H9 (cell line): ENCODE measurements around the gene ZC3H10. TPM values are rescaled to one million over a fixed set of nuclear protein-coding genes. Genes with fewer than 3 reads are reported as not detected.
"Not testable (repeated sequence)": the region's sequence is repeated elsewhere in the genome, so short reads cannot be mapped to it uniquely, and the experiment has no call there.

Experiments used
- DNase-seq: peaks from one replicate; pipeline ENCODE4 v3.0.0-alpha.2; 2017
- H2AFZ ChIP-seq: one replicate; pipeline ENCODE4 v1.6.1; 2013; ENCODE audit warnings: mild to moderate bottlenecking, low read length, control low read depth, moderate library complexity
- H2AK5ac ChIP-seq: 2 replicates; pipeline ENCODE4 v1.6.1; 2013; ENCODE audit warnings: low read length, control low read depth, mixed read lengths; ENCODE audit not compliant: insufficient read length
- H2BK120ac ChIP-seq: one replicate; pipeline ENCODE4 v1.6.1; 2013; ENCODE audit warnings: low read depth, mild to moderate bottlenecking, low read length, control low read depth, inconsistent platforms; ENCODE audit not compliant: poor library complexity, severe bottlenecking
- H2BK12ac ChIP-seq: 2 replicates; pipeline ENCODE4 v1.6.1; 2013; ENCODE audit warnings: low read length, control low read depth, mixed read lengths, low read depth; ENCODE audit not compliant: insufficient read length
- H2BK15ac ChIP-seq: 2 replicates; pipeline ENCODE4 v1.6.1; 2013; ENCODE audit warnings: low read depth, low read length, control low read depth
- H2BK20ac ChIP-seq: one replicate; pipeline ENCODE4 v1.6.1; 2013; ENCODE audit warnings: low read depth, mild to moderate bottlenecking, low read length, control low read depth, inconsistent platforms; ENCODE audit not compliant: poor library complexity, severe bottlenecking
- H2BK5ac ChIP-seq: 2 replicates; pipeline ENCODE4 v1.6.1; 2013; ENCODE audit warnings: low read length, control low read depth, mixed read lengths; ENCODE audit not compliant: insufficient read length
- H3K14ac ChIP-seq: 2 replicates; pipeline ENCODE4 v1.6.1; 2013; ENCODE audit warnings: low read length, control low read depth; ENCODE audit not compliant: insufficient read depth
- H3K18ac ChIP-seq: 2 replicates; pipeline ENCODE4 v1.6.1; 2013; ENCODE audit warnings: low read depth, mild to moderate bottlenecking, mixed read lengths, low read length, control low read depth; ENCODE audit not compliant: insufficient read length
- H3K23ac ChIP-seq: 2 replicates; pipeline ENCODE4 v1.6.1; 2013; ENCODE audit warnings: low read length, control low read depth, mixed read lengths, low read depth; ENCODE audit not compliant: insufficient read length
- H3K23me2 ChIP-seq: 2 replicates; pipeline ENCODE4 v1.6.1; 2013; ENCODE audit warnings: low read depth, mild to moderate bottlenecking, mixed read lengths, low read length, control low read depth; ENCODE audit not compliant: insufficient read length, poor library complexity, severe bottlenecking
- H3K27ac ChIP-seq: 2 replicates; pipeline ENCODE4 v1.5.1; 2013; ENCODE audit warnings: low read length, control low read depth, mixed read lengths, low read depth; ENCODE audit not compliant: insufficient read length
- H3K27me3 ChIP-seq: 2 replicates; pipeline ENCODE4 v1.6.1; 2013; ENCODE audit warnings: low read length, control low read depth, inconsistent platforms; ENCODE audit not compliant: insufficient read depth
- H3K4ac ChIP-seq: 2 replicates; pipeline ENCODE4 v1.6.1; 2013; ENCODE audit warnings: low read depth, mild to moderate bottlenecking, control low read depth, inconsistent platforms, low read length, moderate library complexity
- H3K4me1 ChIP-seq: 2 replicates; pipeline ENCODE4 v1.6.1; 2013; ENCODE audit warnings: low read length, control low read depth, inconsistent platforms; ENCODE audit not compliant: insufficient read depth
- H3K4me2 ChIP-seq: 2 replicates; pipeline ENCODE4 v1.6.1; 2013; ENCODE audit warnings: low read length, control low read depth, mixed read lengths; ENCODE audit not compliant: insufficient read length, insufficient read depth
- H3K56ac ChIP-seq: 2 replicates; pipeline ENCODE4 v1.6.1; 2013; ENCODE audit warnings: low read depth, mild to moderate bottlenecking, mixed read lengths, low read length, control low read depth; ENCODE audit not compliant: insufficient read length
- H3K79me1 ChIP-seq: 2 replicates; pipeline ENCODE4 v1.6.1; 2013; ENCODE audit warnings: low read depth, mild to moderate bottlenecking, moderate library complexity, low read length, control low read depth, inconsistent platforms; ENCODE audit not compliant: insufficient read depth, poor library complexity, severe bottlenecking
- H3K79me2 ChIP-seq: 2 replicates; pipeline ENCODE4 v1.6.1; 2013; ENCODE audit warnings: low read length, control low read depth, inconsistent platforms; ENCODE audit not compliant: insufficient read depth
- H3K9ac ChIP-seq: 2 replicates; pipeline ENCODE4 v1.6.1; 2013; ENCODE audit warnings: low read length, control low read depth, mixed read lengths; ENCODE audit not compliant: insufficient read length; ENCODE audit errors: extremely low read depth
- H3K9me3 ChIP-seq: one replicate; pipeline ENCODE4 v1.6.1; 2013; ENCODE audit warnings: low read depth, low read length, inconsistent platforms; ENCODE audit not compliant: control insufficient read depth
- H3T11ph ChIP-seq: one replicate; pipeline ENCODE4 v1.6.1; 2013; ENCODE audit warnings: mild to moderate bottlenecking, low read length, control low read depth, inconsistent platforms
- H4K20me1 ChIP-seq: one replicate; pipeline ENCODE4 v1.6.1; 2013; ENCODE audit not compliant: control insufficient read depth, insufficient read length, insufficient read depth
- H4K5ac ChIP-seq: 2 replicates; pipeline ENCODE4 v1.6.1; 2013; ENCODE audit warnings: low read depth, mild to moderate bottlenecking, mixed read lengths, low read length, control low read depth; ENCODE audit not compliant: insufficient read length
- H4K8ac ChIP-seq: replicated peaks from 2 replicates; pipeline ENCODE4 v1.6.1; 2013; ENCODE audit warnings: low read length, control low read depth, mixed read lengths, low read depth; ENCODE audit not compliant: insufficient read length
- H4K91ac ChIP-seq: 2 replicates; pipeline ENCODE4 v1.6.1; 2013; ENCODE audit warnings: low read depth, mild to moderate bottlenecking, moderate library complexity, mixed read lengths, low read length, control low read depth; ENCODE audit not compliant: insufficient read length
- H3K27ac Mint-ChIP-seq, 3 experiments: 2 replicates in 2 of 3; 3 replicates in 1 of 3; pipeline ENCODE4 v1.8.0; 2020 to 2021; ENCODE audit warnings: mixed read lengths in 3 of 3, mild to moderate bottlenecking in 1 of 3, moderate library complexity in 1 of 3
- H3K27me3 Mint-ChIP-seq: 2 replicates; pipeline ENCODE4 v1.8.0; 2021; ENCODE audit warnings: low read depth, mild to moderate bottlenecking, moderate library complexity, mixed read lengths
- H3K36me3 Mint-ChIP-seq, 3 experiments: 2 replicates in 2 of 3; 3 replicates in 1 of 3; pipeline ENCODE4 v1.8.0; 2020 to 2021; ENCODE audit warnings: low read depth in 3 of 3, mixed read lengths in 3 of 3; ENCODE audit not compliant: insufficient read depth in 1 of 3
- H3K4me1 Mint-ChIP-seq, 2 experiments: 2 replicates each; pipeline ENCODE4 v1.8.0; 2020; ENCODE audit warnings: mixed read lengths in 2 of 2
- H3K4me3 Mint-ChIP-seq, 2 experiments: 2 replicates in 1 of 2; 3 replicates in 1 of 2; pipeline ENCODE4 v1.8.0; 2020 to 2021; ENCODE audit warnings: mild to moderate bottlenecking in 2 of 2, mixed read lengths in 2 of 2, moderate library complexity in 1 of 2
- H3K9me3 Mint-ChIP-seq, 2 experiments: 2 replicates in 1 of 2; 3 replicates in 1 of 2; pipeline ENCODE4 v1.8.0; 2020; ENCODE audit warnings: mild to moderate bottlenecking in 2 of 2, mixed read lengths in 2 of 2, moderate library complexity in 1 of 2
- CTCF ChIP-seq: fragments of 200-600 bp; sonication (generic); conservative IDR thresholded peaks from 3 replicates; pipeline ENCODE4 v1.8.0; 2021; ENCODE audit warnings: antibody characterized with exemption, mild to moderate bottlenecking
- WGBS: extraction: QIAGEN DNeasy Blood & Tissue Kit; methylation state at CpG from one replicate; pipeline ENCODE4 v1.1.7; 2013; ENCODE audit warnings: missing lambda C conversion rate, low lambda C conversion rate, mixed read lengths; ENCODE audit not compliant: insufficient read length; ENCODE audit errors: extremely low coverage; 5-methylcytosine and 5-hydroxymethylcytosine counted together
- total RNA-seq: library from RNA; stranded (reverse); gene quantifications from 2 replicates; pipeline ENCODE4 v1.2.1, GENCODE V29; 2021

ZC3H10 gene
- total RNA-seq, 1 experiment from 2014 or later: 9.4 TPM

- Histone ChIP-seq H4K8ac (peak within 1 kb of the TSS; percentile 94), H3K79me2 (peaks cover 3% of the 10 kb centered on the region; the same call in 1 of the 2 replicates), H3K56ac (peak within 1 kb of the TSS; percentile 99), H3K18ac (peak within 1 kb of the TSS; percentile 98), H4K20me1 (no peaks in the 10 kb centered on the region), H3K23me2 (peaks cover 8% of the 10 kb centered on the region), H3K27me3 (no peaks in the 10 kb centered on the region), H3T11ph (peak within 1 kb of the TSS; percentile 81), H4K91ac (no peak within 1 kb of the TSS), H3K23ac (peak within 1 kb of the TSS; percentile 91), H2BK120ac (no peak within 1 kb of the TSS), H3K79me1 (no peaks in the 10 kb centered on the region), H3K27ac (peak within 1 kb of the TSS; percentile 97), H2BK20ac (no peak within 1 kb of the TSS), H4K5ac (peak within 1 kb of the TSS; percentile 100), H2BK12ac (peak within 1 kb of the TSS; percentile 64), H2BK15ac (0 out of 2 replicates have a peak within 1 kb of the TSS, but pooled peaks have one; percentile 38), H3K4ac (peak within 1 kb of the TSS; percentile 23; the same call in 1 of the 2 replicates), H3K14ac (peak within 1 kb of the TSS; percentile 96; the same call in 1 of the 2 replicates), H3K9me3 (no peaks in the 10 kb centered on the region), H2AK5ac (peak within 1 kb of the TSS; percentile 68), H3K9ac (peak within 1 kb of the TSS; percentile 100), H2BK5ac (peak within 1 kb of the TSS; percentile 75), H2AFZ (peak within 1 kb of the TSS; percentile 96), H3K4me1 (no peaks in the 10 kb centered on the region; the same call in 1 of the 2 replicates), H3K4me2 (peak within 1 kb of the TSS; percentile 78)
- Mint-ChIP-seq H3K4me1 (peaks cover 25 to 27% of the 10 kb centered on the region in 2 experiments), H3K27me3 (peaks cover 2% of the 10 kb centered on the region; the same call in 1 of the 2 replicates), H3K36me3 (peaks cover 50 to 63% (median 54%) of the 10 kb centered on the region in 3 experiments), H3K27ac (peak within 1 kb of the TSS; percentile 99 to 100 (median 100)), H3K9me3 (peaks cover 3 to 7% of the 10 kb centered on the region in 2 experiments; a peak in 2 of 5 replicates), H3K4me3 (peak within 1 kb of the TSS; percentile 97 to 98)
- TF ChIP-seq CTCF: no peak
- no CpG with 5 or more reads among the region's 34 CpGs for WGBS
- DNase-seq: peak; percentile 95
These were observed 1.6 kb upstream of the ZC3H10 start, which contains the start of gene RPL41 for GRCh38 chr12:56116267-56117081. RPL41 (plus strand) TSS chr12:56116633.

GRCh38 chr12:56117082-56117706, 872 bp upstream of the ZC3H10 start:
- Histone ChIP-seq H4K5ac (peak overlapping the region; percentile 100), H2BK5ac (peak overlapping the region; percentile 75), H3K9ac (peak overlapping the region; percentile 100), H3K18ac (peak overlapping the region; percentile 98), H3K56ac (peak overlapping the region; percentile 99), H4K8ac (peak overlapping the region; percentile 94), H3K4ac (peak overlapping the region; percentile 23; the same call in 1 of the 2 replicates), H3K23ac (peak overlapping the region; percentile 91), H3K4me2 (peak overlapping the region; percentile 78), H3K14ac (peak overlapping the region; percentile 66; the same call in 1 of the 2 replicates), H3K27ac (peak overlapping the region; percentile 97)
- H3K27ac Mint-ChIP-seq: peak overlapping the region; percentile 99 to 100 (median 100)
- not testable (repeated sequence) for H2BK20ac ChIP-seq, H3K79me2 ChIP-seq, DNase-seq, H3T11ph ChIP-seq, H3K9me3 Mint-ChIP-seq, H4K91ac ChIP-seq, H2BK12ac ChIP-seq, H2BK15ac ChIP-seq, H4K20me1 ChIP-seq, H3K27me3 ChIP-seq, H3K27me3 Mint-ChIP-seq, H3K4me1 ChIP-seq, H3K23me2 ChIP-seq, H3K79me1 ChIP-seq, H2AK5ac ChIP-seq, H3K9me3 ChIP-seq, H2BK120ac ChIP-seq, H2AFZ ChIP-seq
- WGBS: no CpG with 5 or more reads among the region's 16 CpGs
- H3K36me3 Mint-ChIP-seq: peaks cover 45 to 63% (median 55%) of the 10 kb centered on the region in 3 experiments
- H3K4me3 Mint-ChIP-seq: peak overlapping the region; percentile 97 to 98
- peaks cover 25 to 27% of the 10 kb centered on the region in 2 experiments for H3K4me1 Mint-ChIP-seq
